Body of pancreas (tissue), 4 donors: ENCODE data around the gene CTNND2.

ENCODE experiments used
- CTCF ChIP-seq, 7 experiments: fragments of 450-650 bp in 4 of 7; fragments of 200-600 bp in 3 of 7; sonication (generic) in 3 of 7; IDR thresholded peaks; one replicate each; pipeline ENCODE4 v1.5.1; 2016 to 2019; ENCODE audit warnings: antibody characterized with exemption in 7 of 7
- POLR2A ChIP-seq, 3 donors: fragments of 450-650 bp; IDR thresholded peaks; one replicate each; pipeline ENCODE4 v1.6.1; 2016; ENCODE audit warnings: antibody characterized with exemption in 3 of 3, mild to moderate bottlenecking in 2 of 3

- TF ChIP-seq CTCF (IDR thresholded peaks at IDR 0.05) (no peak), POLR2A (IDR thresholded peaks at IDR 0.05) (no peak)
These were observed 222.4 kb downstream of the CTNND2 start for GRCh38 chr5:11681796-11682195.
